Thymus (tissue), 11 donors: ENCODE measurements around the gene TEN1. TPM values are rescaled to one million over a fixed set of nuclear protein-coding genes. Genes with fewer than 3 reads are reported as not detected.

ENCODE experiments used
- DNase-seq, 9 donors: peaks; one replicate each; pipeline ENCODE4 v3.0.0-alpha.2; 2013; ENCODE audit warnings: low spot score in 9 of 9, low read depth in 6 of 9, missing footprints in 1 of 9
- H3K27ac ChIP-seq, 2 donors: one replicate each; pipeline ENCODE4 v1.5.1; 2013; ENCODE audit warnings: control low read depth in 1 of 2, low read depth in 1 of 2, low read length in 1 of 2, mild to moderate bottlenecking in 1 of 2, moderate library complexity in 1 of 2
- H3K27me3 ChIP-seq, 2 donors: one replicate each; pipeline ENCODE4 v1.5.1; 2013; ENCODE audit warnings: low read length in 1 of 2; ENCODE audit not compliant: control insufficient read depth in 2 of 2, insufficient read depth in 1 of 2
- H3K36me3 ChIP-seq, 2 donors: one replicate each; pipeline ENCODE4 v1.5.1; 2013; ENCODE audit warnings: low read length in 1 of 2, mild to moderate bottlenecking in 1 of 2, moderate library complexity in 1 of 2; ENCODE audit not compliant: control insufficient read depth in 2 of 2, insufficient read depth in 2 of 2
- H3K4me1 ChIP-seq, 2 donors: one replicate each; pipeline ENCODE4 v1.5.1; 2013; ENCODE audit warnings: low read length in 2 of 2; ENCODE audit not compliant: control insufficient read depth in 2 of 2, insufficient read depth in 2 of 2
- H3K4me3 ChIP-seq, 2 donors: one replicate each; pipeline ENCODE4 v1.5.1; 2013; ENCODE audit warnings: low read length in 2 of 2, control low read depth in 1 of 2, mild to moderate bottlenecking in 1 of 2
- H3K9me3 ChIP-seq, 2 donors: one replicate each; pipeline ENCODE4 v1.5.1; 2013; ENCODE audit warnings: low read length in 1 of 2, mild to moderate bottlenecking in 1 of 2; ENCODE audit not compliant: control insufficient read depth in 2 of 2, insufficient read depth in 1 of 2
- WGBS: extraction: QIAGEN DNeasy Blood & Tissue Kit; methylation state at CpG from one replicate; pipeline ENCODE4 v1.1.7; 2013; 5-methylcytosine and 5-hydroxymethylcytosine counted together
- polyA plus RNA-seq: library from polyadenylated mRNA; stranded (reverse); fragments of 200-250 nt; gene quantifications from one replicate; pipeline ENCODE4 v1.2.3, GENCODE V29; 2013
- total RNA-seq: library from RNA; stranded (reverse); fragments of 120-200 nt; gene quantifications from one replicate; pipeline ENCODE4 v1.2.4, GENCODE V29; 2013
- donor health status: healthy.

The TEN1 gene
- total and polyA plus RNA-seq, 2 donors, result 10.4 to 18.2 TPM

DNA sequence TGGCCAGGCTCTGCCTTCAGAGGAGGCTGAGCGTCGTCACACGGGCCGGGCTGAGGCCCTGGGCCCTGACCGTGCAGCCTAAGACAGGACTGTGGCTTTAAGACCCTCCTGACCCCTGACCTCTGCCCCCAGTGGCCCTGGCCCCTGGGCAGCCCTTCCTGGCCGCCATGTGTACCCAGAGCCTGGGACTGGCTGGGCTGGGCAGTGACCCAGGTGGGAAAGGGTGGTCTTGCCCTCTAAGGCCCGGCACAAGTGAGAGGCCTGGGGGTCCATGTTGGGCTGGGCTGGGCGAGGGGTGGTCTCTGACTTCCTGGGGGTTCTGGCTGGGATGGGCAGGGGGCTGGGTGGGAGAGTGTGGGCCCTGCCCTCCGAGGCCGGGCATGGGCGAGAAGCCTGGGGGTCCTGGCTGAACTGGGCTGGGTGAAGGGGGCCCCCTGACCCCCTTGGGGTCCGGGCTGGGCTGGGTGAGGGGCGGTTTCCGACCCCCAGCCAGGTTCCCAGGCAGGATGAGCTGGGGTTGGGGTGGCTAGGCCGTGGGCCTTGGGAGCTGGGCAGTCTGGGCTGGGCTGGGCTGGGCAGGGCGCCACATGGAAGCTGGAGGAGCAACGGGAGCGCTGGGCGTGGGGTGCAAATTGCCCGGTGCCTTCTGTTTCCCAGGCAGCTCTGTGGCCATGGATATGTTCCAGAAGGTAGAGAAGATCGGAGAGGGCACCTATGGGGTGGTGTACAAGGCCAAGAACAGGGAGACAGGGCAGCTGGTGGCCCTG, 21.9 kb downstream of the TEN1 start, which contains the start of gene CDK3:
Gene CDK3, plus strand, starts transcription at position 101 of the 767 bp plus-strand sequence. Its CDS starts 571 bp downstream, at position 672.
- H3K27ac ChIP-seq, result no peak within 1 kb of the TSS
- H3K4me1 ChIP-seq, result peaks cover 5 to 20% of the 10 kb centered on the region in 2 donors
- H3K4me3 ChIP-seq, result no peak within 1 kb of the TSS
- 96% methylated on average over 21 of the region's 21 CpGs for WGBS
- H3K9me3 ChIP-seq, result peaks cover 1 to 5% of the 10 kb centered on the region in 2 donors
- DNase-seq, result no peak
- no peaks in the 10 kb centered on the region for H3K27me3 ChIP-seq
- peaks cover 3 to 6% of the 10 kb centered on the region in 2 donors for H3K36me3 ChIP-seq

DNA sequence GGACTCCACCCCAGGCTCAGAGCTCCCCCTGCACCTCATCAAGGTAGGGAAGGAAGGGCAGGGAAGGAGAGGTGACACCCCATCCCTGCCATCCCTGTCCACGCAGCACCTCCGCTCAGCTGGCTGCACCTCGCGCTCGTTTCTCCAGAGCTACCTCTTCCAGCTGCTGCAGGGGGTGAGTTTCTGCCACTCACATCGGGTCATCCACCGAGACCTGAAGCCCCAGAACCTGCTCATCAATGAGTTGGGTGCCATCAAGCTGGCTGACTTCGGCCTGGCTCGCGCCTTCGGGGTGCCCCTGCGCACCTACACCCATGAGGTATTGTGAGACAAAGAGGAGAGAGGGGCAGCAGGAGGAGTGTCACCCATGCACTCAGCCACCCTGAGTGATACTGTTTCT, 23.1 kb downstream of the TEN1 start:
- H3K4me1 ChIP-seq, result peaks cover under 1 to 15% of the 10 kb centered on the region in 2 donors
- H3K9me3 ChIP-seq, result peaks cover 1% of the 10 kb centered on the region in 2 donors
- no peak for DNase-seq
- H3K4me3 ChIP-seq, result no peak overlapping the region
- no peaks in the 10 kb centered on the region for H3K27me3 ChIP-seq
- no peak overlapping the region for H3K27ac ChIP-seq
- WGBS, result 98% methylated on average over 12 of the region's 12 CpGs
- peaks cover 3 to 6% of the 10 kb centered on the region in 2 donors for H3K36me3 ChIP-seq

GRCh38 chr17:76003915-76004314, 24.9 kb downstream of the TEN1 start:
- H3K9me3 ChIP-seq, result no peaks in the 10 kb centered on the region
- WGBS, result 96% methylated on average over 6 of the region's 6 CpGs
- DNase-seq, result no peak
- peaks cover 0 to 10% of the 10 kb centered on the region in 2 donors for H3K4me1 ChIP-seq
- H3K27ac ChIP-seq, result no peak overlapping the region
- no peak overlapping the region for H3K4me3 ChIP-seq
- H3K36me3 ChIP-seq, result peaks cover 3 to 6% of the 10 kb centered on the region in 2 donors
- no peaks in the 10 kb centered on the region for H3K27me3 ChIP-seq

- peak overlapping the region in 1 of 2 donors; percentile 5 for H3K27ac ChIP-seq
- peaks cover 3 to 6% of the 10 kb centered on the region in 2 donors for H3K36me3 ChIP-seq
- H3K4me3 ChIP-seq, result no peak overlapping the region
- peaks cover 0 to 10% of the 10 kb centered on the region in 2 donors for H3K4me1 ChIP-seq
- H3K9me3 ChIP-seq, result no peaks in the 10 kb centered on the region
- H3K27me3 ChIP-seq, result no peaks in the 10 kb centered on the region
- no peak for DNase-seq
- WGBS, result 98% methylated on average over 8 of the region's 8 CpGs
Measured at GRCh38 chr17:76004750-76005262, 25.8 kb downstream of the TEN1 start.

DNA sequence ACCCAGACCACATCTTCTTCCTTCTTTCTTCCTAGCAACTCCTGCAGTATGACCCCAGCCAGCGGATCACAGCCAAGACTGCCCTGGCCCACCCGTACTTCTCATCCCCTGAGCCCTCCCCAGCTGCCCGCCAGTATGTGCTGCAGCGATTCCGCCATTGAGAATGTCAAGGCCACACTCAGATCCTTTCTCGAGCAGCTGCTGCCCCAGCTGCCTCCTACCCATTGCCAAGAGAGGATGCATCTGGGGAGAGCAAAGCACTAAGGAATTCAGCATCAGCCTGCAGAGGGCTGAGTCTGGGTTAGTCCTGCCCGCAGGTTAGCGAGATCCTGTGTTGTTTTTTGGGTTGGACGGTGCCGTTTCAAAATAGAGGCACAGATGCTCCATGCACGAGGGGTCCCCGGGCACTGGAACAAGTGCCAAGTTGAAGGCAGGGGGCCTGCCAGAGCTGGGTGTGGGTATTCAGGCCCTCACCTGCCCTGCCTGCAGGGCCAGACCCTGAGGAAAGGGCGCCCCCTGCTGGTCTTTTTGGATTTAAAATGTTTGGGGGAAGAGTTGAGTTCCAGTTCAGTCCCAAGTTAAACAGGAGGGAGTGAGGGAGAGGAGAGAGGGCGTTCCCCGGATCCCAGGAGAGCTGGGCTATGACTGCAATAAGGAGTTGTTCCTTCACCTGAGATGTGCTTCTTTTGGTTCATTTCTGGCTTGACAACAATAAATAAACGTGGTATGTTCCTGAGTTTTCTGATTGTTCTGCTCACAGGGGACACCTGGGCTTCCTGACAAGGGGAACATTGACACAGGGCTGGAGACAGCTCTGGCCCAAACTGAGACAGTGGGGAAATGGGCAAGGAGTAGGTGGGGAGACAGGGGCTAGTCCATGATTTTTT, 26.5 kb downstream of the TEN1 start:
- WGBS, result 72% methylated on average over 16 of the region's 16 CpGs
- peak; percentile 46 to 86 (median 67) for DNase-seq
- Histone ChIP-seq H3K27me3 (no peaks in the 10 kb centered on the region), H3K9me3 (no peaks in the 10 kb centered on the region), H3K4me1 (peaks cover 0 to 10% of the 10 kb centered on the region in 2 donors), H3K36me3 (peaks cover 3 to 6% of the 10 kb centered on the region in 2 donors), H3K27ac (peak overlapping the region in 1 of 2 donors; percentile 5), H3K4me3 (no peak overlapping the region)

DNA sequence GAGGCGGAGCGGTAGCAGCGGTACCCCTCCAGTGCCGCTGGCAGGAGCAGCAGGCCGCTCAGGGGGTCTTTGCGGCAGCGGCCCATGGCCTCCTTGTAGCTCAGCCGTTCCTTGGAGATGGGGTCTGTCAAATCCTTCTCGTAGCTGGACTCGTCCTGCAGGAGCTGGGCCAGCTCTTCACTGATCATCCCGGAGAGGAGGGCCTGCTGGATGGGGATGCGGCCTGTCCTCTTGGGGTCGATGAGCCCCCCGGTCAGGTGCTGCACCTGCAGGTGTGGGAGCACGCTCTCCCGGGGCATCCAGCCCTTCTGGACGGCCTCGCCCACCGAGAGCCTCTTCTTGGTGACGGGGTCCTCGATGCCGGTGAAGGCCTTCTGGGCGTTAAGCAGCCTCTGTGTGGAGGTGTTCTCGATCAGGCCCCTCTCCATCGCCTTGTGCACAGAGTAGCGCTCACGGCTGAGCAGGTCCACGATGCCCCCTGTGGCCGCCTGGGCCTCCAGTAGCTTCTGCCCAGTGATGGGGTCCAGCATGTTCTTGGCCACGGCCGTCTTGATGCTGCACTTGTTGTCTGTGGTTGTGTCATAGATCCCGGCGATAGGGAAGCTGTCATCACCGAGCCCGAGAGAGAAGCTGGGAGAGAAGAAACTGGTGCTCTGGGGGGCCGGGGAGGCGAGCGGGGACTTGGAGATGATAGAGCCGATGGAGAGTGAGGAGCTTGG, 28.2 kb downstream of the TEN1 start:
- WGBS, result 97% methylated on average over 39 of the region's 39 CpGs
- Histone ChIP-seq H3K27me3 (no peaks in the 10 kb centered on the region), H3K4me1 (peaks cover 0 to 10% of the 10 kb centered on the region in 2 donors), H3K36me3 (peaks cover 3 to 6% of the 10 kb centered on the region in 2 donors), H3K27ac (no peak overlapping the region), H3K9me3 (no peaks in the 10 kb centered on the region), H3K4me3 (no peak overlapping the region)
- no peak for DNase-seq

DNA sequence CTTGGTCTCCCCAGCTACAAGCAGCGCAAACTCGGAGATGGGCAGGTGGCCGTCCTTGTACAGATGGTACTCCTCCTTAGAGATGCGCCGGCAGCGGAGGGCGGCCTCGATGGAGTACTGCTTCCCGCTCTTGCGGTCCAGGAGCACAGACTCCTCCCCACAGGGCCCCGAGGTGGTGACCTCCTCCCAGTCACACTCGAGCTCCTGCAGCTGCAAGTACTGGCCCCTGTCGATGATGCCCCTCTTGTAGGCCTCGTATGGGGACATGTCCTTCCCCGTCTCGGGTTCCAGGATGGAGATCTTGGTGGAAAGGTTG, 28.8 kb downstream of the TEN1 start:
- 96% methylated on average over 16 of the region's 16 CpGs for WGBS
- no peak for DNase-seq
- H3K36me3 ChIP-seq, result peaks cover 3 to 6% of the 10 kb centered on the region in 2 donors
- no peaks in the 10 kb centered on the region for H3K9me3 ChIP-seq
- H3K27me3 ChIP-seq, result no peaks in the 10 kb centered on the region
- peaks cover 0 to 10% of the 10 kb centered on the region in 2 donors for H3K4me1 ChIP-seq
- H3K27ac ChIP-seq, result no peak overlapping the region
- H3K4me3 ChIP-seq, result no peak overlapping the region

- no peak overlapping the region for H3K27ac ChIP-seq
- peaks cover 3 to 6% of the 10 kb centered on the region in 2 donors for H3K36me3 ChIP-seq
- no peaks in the 10 kb centered on the region for H3K27me3 ChIP-seq
- WGBS, result 97% methylated on average over 36 of the region's 36 CpGs
- no peak for DNase-seq
- H3K4me1 ChIP-seq, result peaks cover 0 to 10% of the 10 kb centered on the region in 2 donors
- no peaks in the 10 kb centered on the region for H3K9me3 ChIP-seq
- no peak overlapping the region for H3K4me3 ChIP-seq
Measured at GRCh38 chr17:76008208-76008607, 29.2 kb downstream of the TEN1 start.
